NCI-H1417 treated with DMSO at 0.1 percent for 48 hours (cell line): ENCODE results near the gene RERE.

Experiments used
- DNase-seq: peaks from one replicate; lab custom pipeline; 2025; lab: John Stamatoyannopoulos, UW

RERE gene

DNA sequence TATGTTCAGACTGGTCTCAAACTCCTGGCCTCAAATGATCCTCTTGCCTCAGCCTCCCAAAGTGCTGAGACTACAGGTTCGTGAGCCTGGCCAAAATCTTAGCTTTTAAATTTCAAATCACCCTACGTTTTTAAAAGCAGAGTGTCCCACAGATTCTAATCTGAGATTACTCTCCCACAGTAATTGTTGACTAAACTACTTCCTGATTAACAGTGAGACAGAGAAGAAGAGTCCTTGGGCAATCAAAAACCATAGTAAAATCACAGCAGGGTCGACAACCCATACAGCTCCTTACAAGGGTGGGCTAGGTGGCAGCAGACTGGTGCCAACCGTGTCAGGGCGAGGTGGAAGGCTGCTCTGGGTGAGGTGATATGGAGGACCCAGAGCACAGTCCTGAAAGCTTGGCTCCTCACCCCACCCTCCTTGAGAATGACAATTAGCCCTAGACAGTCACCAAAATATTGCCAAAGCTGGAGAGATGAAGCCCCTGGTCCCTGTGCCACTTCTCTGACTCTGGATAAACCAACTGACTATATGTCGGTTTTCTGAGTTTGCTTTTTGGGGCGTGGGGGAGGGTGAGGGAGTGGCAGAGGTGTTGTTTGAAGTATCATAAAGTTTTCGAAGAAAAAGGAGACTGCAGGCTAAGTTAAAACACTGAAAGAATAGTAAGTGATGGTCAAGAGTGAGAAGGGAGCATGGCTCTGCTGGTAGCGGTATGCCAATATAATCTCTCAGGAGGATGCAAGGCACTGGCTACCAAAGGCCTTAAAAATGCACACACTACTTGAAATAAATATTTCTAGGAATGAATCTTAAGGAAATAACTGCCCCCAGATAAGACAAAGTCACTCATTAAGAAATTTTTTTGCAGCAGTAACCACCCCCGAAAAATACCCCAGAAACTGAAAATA lies 412.7 kb downstream of the RERE start:
- DNase-seq: no peak

DNA sequence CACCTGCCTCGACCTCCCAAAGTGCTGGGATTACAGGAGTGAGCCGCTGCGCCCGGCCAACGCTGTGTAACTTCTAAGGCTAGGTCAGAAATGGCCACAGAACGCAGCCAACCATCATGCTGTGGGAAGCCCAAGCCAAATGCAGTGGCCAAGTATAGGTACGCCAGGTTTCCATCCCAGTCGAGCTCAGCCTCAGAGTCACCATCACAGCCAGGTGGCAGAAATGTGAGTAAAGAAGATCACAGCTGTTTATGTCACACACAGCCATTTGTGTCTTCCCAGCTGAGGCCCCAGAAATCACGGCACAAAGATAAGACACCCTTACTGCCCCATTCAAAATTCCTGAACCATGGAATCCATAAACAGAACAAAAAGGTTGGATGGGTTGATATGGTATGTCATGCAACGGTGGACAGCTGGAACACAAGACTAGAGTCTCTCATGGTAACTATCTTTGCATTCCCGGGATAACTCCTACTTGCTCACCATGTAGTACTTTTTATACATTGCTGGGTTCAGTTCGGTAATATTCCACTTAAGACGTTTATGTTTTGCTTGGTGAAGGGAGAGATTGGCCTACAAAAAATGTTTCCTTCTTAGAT lies 415.2 kb downstream of the RERE start:
- no peak for DNase-seq

DNA sequence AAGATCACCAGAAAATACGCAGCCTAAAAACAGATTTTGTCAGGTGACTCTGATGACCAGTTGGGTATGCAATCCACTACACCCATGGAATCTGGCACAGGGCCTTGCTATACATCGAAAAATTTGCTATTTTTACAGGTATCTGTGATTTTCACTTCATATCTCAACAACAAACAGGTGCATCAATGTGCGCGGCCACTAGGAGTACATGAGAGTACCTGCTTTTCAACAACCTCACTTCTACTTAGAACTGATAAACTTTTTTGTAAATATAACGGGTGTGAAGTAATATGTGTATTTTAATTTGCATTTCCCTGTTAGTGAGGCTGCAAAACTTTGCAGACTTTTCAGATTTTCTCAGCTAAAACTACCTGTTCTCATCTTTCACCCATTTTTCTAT lies 418.8 kb downstream of the RERE start:
- no peak for DNase-seq

DNA sequence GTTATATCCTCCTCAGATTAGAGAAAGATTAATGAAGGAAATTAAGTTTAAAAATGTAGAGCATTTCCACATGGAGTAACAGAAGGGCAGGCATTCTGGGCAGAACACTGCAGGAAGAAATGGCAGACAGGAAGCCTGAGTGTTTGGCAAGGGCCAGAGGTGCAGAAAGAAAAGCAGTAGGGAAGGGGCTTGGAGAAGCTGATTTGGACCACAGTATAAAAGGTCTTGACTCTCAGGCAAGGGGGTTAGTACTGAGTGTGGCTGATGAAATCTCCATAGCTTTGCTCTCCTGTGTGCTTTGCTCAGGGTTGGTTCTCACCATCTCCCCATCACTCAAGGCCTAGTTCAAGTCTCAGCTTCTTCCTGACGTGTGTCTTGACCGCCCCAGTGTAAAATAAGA lies 419.4 kb downstream of the RERE start:
- no peak for DNase-seq

DNA sequence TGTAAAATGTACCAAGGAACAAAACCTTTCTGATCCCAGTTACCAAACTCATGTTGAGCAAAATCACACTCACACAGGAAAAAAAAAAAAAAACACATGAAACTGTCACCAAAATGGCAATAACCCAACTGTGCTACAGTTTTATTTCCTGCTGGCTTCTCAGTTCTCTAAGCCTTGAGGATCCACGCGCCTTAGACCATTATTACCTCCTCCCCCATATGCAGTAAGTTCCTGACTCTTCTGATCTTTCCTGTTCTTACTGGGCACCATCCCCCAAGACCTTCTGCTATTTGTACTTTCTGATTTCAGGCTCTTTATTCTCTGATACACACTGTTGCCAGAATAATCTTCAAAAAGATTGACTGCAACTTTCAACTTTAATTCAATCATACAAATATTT lies 419.9 kb downstream of the RERE start:
- DNase-seq: no peak

DNA sequence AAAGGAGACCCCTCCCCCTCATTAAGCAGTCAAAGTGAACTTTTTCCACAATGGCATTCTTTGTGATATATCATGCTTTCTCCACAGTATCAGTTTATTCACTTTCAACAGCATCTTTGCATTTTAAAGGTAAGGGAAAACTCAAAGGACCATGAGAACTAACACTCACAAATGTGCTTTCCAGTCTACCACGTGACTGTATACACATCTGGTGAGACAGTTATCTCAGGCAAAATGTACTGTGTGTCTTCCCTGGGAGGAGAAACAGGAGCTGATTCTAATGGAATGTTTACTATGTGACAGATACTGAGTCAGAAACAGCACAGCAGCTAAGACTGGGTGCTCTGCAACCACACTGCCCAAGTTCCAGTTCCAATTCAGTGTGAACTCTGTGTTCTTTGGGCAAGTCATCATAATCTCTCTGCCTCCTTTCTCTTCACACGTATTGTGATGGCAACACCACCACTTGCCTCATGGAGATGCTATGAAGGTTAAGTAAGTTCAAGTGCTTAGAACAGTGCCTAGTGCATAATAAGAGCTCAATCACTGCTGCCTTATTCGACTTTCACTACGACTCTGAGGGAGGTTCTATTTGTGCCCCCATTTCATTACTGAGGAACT lies 420.5 kb downstream of the RERE start:
- DNase-seq: no peak

DNA sequence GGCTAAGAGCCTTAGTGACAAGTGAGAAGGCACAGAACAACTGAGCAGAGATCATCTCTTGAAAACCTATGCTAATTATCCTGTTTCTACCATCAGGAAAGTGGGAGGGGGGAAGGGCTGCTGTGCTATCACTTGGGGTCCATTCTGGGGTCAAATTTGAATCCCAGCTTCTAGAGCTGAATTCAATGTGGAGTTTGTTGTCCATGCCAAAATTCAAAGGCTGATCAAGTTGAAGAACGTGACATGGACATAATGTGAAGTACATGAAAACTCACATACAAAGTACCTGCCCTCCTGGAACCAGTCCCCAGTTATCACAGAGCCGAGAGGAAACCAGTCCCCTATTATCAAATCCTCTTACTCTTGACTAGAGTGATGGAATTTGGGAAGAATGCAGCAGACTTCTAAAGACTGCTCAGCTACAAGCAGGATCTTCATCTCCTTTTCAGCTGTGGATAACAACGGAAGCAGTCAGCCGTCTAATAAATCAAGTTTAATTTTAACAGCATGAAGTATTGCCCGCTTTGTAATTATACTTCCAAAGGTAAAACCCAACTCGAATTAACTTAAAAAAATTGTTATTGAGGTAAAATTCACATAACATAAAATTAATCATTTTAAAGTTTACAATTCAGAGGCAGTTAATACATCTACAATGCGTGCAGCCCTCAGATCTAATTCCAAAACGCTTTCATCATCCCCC lies 421.2 kb downstream of the RERE start:
- no peak for DNase-seq

DNA sequence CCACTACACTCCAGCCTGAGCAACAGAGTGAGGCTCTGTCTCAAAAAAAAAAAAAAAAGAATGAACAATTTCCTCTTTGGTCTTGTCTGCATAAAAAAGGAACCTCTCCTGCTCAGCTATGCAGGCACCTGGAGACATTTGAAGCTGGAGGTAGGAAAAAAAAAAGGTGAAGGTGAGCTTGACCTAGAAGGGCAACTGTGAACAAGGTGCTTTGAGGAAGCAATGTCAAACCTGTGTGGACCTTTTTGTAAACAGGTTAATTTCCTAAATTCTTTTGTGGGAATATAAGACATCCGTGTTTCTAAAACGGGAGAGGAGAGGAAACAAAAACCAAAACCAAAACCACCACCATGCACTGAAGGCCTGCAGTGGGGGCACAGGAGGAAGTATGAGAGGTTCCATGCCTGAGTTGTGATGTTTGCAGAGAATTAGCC lies 422.0 kb downstream of the RERE start:
- no peak for DNase-seq

DNA sequence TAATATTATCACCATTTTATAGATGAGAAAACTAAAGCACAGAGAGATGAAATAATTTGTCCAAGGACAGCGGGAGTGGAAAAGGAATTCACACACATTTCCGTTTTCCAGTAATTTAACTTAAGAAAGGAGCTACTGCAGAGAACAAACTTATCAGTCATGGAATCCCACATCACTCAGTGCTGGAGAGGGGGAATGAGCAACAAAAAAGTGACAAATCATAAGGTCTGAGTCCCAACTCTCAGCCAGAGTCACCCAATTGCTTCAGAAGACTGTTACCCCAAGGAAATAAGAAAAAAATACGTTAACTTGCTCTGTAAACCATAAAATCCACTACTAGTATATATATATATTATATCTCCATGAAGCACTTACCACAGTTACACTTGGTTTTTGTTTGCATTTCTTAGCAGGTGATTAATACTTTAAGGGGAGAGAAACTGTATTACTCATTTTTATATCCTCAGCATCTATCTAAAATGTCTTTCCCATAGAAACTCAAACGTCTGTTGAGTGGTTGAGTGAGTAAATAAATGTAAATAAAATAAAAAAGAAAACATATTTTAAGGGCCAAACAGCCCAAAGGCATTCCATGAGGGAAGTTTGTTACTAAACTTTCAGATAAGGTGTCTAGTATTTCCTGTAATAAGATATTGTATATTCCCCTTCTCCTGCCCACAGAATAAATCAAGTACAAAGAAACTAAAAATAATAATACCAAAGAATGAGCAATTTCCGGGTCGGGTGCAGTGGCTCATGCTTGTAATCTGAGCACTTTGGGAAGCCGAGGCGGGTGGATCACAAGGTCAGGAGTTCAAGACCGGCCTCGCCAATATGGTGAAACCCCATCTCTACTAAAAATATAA lies 422.8 kb downstream of the RERE start:
- no peak for DNase-seq

DNA sequence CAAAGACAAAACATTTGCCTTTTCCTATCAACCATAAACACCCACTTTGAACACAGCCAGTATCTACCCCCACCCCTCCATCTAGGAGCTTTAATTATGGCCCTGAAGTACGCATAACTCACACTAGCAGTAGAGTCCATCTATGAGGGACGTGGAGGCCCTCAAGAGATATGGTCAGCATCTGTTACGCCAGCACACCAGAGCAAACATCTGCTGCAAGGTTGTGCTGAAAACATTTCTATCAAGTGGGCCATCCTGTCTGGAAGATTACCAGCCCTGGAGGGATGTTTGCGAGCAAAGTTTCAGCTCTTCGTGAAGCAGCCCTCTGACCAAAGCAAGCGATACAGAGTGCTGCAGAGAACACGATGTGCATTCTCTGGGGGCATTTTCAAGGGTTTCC lies 424.9 kb downstream of the RERE start:
- DNase-seq: no peak

DNA sequence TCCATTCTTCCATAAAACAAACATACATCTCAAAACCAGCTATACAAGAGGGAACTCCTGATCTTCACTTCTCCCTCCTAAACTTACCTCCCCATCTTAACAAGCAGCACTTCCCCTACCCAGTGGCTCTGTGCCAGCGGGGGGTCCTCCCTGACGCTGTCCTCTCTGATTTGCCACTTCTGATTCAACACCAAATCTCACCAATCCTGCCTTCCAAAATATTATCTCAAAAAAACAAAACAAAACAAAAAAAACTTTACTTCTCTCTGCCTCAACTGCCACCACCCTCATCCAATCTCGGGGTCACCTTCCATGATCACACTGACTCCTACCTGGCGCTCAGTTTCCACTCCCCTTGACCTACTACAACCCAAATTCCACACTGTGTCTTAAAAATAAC lies 426.7 kb downstream of the RERE start:
- no peak for DNase-seq

DNA sequence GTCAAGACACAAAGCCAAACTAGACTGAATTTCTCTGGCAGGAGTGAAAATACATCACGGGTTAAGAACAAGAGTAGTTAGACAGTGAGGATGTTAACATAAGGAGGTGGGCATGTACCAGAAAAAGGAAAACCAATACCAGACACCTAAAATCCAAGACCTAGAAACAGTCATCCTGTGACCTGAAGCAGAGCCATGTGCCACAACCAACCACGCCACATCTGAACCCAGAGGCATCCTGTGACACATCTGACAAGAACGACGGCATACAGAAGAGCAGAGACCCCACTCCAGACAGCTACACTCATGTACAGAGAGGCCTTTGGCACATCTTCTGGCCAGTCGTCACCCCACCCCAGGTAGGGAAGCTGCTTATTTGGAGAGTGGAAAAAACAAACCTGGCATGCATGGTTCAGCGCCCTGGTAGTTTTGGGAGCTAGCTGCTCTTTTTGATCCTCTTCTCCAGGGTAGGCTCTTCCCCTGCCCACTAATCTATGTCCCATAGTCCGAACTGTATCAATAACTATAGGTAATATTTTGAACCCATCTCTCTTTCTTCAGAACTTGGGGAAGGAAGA lies 427.4 kb downstream of the RERE start:
- no peak for DNase-seq

DNA sequence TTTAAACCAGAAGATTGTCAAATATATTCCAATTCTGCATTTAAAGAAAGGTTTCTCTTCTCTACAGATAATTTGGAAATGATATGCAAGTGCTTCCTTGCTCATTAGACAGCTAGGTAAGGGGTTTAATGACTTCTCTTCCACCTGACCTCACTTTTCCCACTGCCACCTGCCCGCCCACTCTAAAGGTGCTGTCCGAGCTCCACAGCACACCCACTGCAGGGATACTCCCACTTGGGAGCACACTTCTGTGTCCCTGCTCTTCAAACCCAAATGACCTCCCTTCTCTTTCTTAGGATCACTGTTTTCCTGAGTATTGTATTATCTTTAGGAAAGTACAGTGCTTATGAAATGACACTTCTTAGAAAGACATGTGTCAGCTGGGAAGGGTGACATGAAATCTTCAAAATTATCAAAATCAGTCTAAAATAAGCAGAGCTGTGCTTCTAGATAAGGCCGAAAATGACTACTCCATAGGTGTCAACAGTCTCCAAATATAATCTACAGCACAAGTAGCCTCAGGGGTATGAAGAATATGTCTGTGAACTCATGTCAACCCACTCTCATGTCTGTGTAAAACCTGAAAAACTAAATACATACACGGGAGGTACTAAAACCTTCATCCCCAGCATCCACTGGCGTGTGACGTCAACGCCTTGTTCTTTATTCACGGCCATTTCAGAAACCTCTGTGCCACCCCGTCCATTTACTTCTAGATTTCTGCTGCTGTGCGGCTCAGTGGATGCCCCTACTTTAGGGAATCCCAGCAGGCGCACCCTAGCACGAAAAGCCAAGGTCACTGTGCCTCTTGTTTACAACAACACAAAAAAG lies 428.5 kb downstream of the RERE start:
- no peak for DNase-seq

DNA sequence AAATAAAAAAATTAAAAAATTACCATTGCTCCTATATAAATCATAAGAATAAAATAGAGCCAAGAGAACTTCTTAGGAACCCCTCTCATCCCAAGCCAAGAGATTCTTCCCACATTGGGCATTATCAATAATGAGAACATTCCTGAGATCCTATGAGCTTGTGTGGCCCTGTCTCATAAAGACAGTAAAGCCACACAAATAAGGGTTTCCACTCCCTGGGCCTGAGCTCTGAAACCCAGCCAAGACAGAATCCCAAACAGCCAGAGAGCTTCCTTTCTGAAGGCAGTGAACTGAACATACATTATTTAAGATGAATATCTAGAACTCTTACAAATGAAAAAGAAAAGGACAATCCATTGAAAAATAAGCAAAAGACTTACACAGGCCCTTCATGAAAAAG lies 431.2 kb downstream of the RERE start:
- no peak for DNase-seq

DNA sequence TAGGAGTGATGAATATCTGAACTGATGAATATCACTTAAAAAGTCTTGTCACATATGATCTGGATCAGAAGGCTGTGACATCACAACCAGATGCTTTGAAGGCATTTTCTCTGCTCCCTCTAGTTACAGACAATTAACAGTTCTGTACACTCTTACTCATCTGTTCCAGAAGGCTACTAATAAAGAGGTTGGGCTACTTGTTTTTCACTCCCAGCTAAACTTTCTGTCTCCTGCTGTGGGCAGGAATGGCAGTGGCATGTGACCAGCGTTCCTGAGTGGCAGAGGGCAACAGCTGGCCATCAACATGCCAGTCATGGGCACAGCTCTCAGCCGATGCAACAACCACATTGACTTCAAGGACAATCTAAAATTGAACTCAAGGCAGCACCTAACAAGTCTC lies 432.9 kb downstream of the RERE start:
- no peak for DNase-seq

DNA sequence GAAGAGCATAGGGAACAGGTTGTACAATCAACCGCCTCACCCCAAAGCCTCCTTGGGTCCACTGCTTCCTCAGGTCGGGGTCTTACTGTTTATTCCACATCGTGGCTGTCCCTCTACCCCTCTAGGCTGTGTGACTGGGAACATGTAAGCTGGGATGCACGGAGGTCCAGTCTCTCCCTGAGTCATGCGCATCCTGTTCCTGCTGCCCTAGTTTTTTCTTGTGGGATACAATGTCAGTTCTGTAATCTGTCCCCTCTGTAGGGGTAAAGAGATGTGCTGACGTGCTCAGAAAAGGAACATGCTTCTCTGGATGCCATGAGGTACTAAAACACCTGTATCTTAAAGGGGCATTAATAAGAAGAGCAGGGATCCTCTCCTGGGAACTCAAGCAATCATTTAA lies 433.4 kb downstream of the RERE start:
- DNase-seq: no peak

DNA sequence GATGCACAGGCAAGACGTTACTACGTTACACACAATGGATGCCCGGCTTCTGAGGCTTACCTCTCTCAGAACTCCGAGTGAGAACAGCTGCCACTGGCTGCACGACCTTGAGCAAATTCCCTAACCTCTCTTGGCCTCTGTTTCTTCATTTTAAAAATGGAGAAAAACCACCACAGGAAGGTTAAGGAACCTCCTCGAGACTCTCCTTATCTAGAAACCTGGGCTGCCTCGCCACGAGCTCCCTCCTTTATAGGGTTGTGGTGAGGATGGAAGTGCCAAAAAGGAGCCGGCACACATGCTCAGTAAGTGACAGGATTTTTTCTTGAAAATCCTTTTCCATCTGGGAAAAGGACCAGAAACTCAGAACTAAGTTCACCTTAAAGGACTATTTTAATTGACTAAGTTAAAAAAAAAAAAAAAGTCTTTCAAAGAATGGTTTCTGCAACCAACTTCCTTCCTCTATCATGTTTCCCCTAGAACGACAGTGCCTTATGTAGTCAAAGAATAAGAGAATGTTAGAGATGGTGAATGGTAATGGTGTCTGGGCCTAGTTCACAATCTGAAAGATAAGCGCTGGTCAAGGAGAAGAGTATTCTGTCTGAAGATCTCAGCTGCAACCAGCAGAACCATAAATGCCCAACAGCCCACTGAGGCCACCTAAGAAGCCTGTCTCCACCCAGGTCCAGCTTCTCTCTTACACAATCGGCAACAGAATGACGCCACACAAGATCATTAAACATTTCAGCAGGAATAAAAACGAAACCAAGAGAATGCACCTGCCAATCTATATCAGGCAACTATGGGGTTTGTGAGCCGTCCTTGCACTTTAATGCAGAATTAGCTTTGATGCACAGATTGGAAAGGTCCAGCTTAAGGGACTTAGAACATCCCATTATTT lies 434.6 kb downstream of the RERE start:
- DNase-seq: no peak

DNA sequence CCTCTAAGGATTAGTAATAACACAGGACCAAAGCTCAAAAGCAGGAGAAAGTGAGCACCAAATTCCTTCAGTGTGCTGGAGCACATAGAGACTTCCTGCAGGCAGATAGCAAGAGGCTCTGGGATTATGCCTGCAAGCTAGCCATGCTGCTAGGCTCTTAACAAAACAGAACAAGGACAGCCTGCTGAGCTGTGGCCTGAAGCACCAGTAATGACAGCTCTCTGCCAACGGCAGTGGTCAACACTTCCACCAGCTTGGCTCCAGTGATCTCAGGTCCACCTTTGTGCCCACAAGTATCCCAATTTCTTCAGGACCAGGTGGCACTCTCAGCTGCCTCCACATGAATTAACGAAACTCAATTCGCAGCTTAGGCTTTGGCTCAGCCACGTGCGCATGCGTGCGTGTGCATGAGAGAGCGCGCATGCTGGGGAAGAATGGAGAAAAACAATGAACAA lies 435.4 kb downstream of the RERE start:
- no peak for DNase-seq

DNA sequence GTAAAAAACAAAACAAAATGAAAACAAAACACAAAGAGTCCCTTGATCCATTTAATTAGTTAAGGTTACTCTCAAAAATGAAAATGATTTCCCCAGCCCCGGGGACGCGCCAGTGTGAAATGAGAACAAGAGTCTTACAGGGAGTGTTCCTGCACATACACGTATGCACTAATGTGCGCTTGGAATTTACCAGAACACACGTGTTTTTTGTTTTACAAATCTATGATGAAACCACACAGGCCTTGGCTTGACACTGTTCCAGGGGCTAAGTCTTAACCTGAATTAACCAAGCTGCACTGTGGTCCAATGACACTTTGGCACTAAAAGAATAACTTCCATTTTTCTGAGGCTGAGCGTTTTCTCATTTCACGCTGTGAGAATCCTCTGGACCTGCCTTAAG lies 435.8 kb downstream of the RERE start:
- no peak for DNase-seq
